Erythroblast (primary cell): ENCODE data around the gene DRICH1.

Experiments used
- GATA1 ChIP-seq: IDR thresholded peaks from 2 replicates; pipeline ENCODE4 v1.6.1; 2011; ENCODE audit warnings: low read depth, mild to moderate bottlenecking, control low read depth, low read length, moderate library complexity
- POLR2A ChIP-seq: IDR thresholded peaks from 2 replicates; pipeline ENCODE4 v1.6.1; 2011; ENCODE audit warnings: mild to moderate bottlenecking, low read length

GRCh38 chr22:23657727-23658126, 25.6 kb upstream of the DRICH1 start:
- no peak for TF ChIP-seq POLR2A
- no peak for TF ChIP-seq GATA1
